Sigmoid colon (tissue), 3 donors: ENCODE data around the gene LDLRAD1.
"Not testable (repeated sequence)": the region's sequence is repeated elsewhere in the genome, so short reads cannot be mapped to it uniquely, and the experiment has no call there.

Source experiments
- CTCF ChIP-seq, 4 experiments: fragments of 450-650 bp in 3 of 4; fragments of 200-600 bp in 1 of 4; IDR thresholded peaks; one replicate each; pipeline ENCODE4 v1.5.1; 2016 to 2019; ENCODE audit warnings: antibody characterized with exemption in 4 of 4, mild to moderate bottlenecking in 3 of 4, moderate library complexity in 2 of 4
- POLR2A ChIP-seq, 2 donors: fragments of 450-650 bp; IDR thresholded peaks; one replicate each; pipeline ENCODE4 v1.6.1; 2016; ENCODE audit warnings: antibody characterized with exemption in 2 of 2, mild to moderate bottlenecking in 2 of 2, moderate library complexity in 2 of 2

GRCh38 chr1:53994516-53994915, 23.5 kb downstream of the LDLRAD1 start:
- not testable (repeated sequence) for TF ChIP-seq CTCF, POLR2A (IDR thresholded peaks at IDR 0.05)
